GM21528 (cell line): ENCODE results near the gene TMEM154.

ENCODE experiments used
- ATAC-seq: cut with Tn5 transposase; IDR thresholded peaks from one replicate; pipeline ENCODE4 v1.9.1; 2021; ENCODE audit warnings: mild to moderate bottlenecking, moderate library complexity; ENCODE audit not compliant: unreplicated experiment, low FRiP score

The TMEM154 gene

GRCh38 chr4:152601156-152601555, 78.6 kb downstream of the TMEM154 start:
- ATAC-seq, result no peak

- no peak for ATAC-seq
Observed at GRCh38 chr4:152599636-152600035, 80.2 kb downstream of the TMEM154 start.

GRCh38 chr4:152599095-152599494, 80.7 kb downstream of the TMEM154 start:
- no peak for ATAC-seq

GRCh38 chr4:152598454-152598853, 81.3 kb downstream of the TMEM154 start:
- no peak for ATAC-seq

GRCh38 chr4:152594978-152595925, 84.5 kb downstream of the TMEM154 start:
- peak; percentile 85 for ATAC-seq

- no peak for ATAC-seq
Observed at GRCh38 chr4:152594057-152594456, 85.7 kb downstream of the TMEM154 start.

- no peak for ATAC-seq
Observed at GRCh38 chr4:152591876-152592275, 87.9 kb downstream of the TMEM154 start.

- ATAC-seq, result no peak
Observed at GRCh38 chr4:152591396-152591795, 88.4 kb downstream of the TMEM154 start.

GRCh38 chr4:152590179-152591031, 89.4 kb downstream of the TMEM154 start:
- no peak for ATAC-seq

- no peak for ATAC-seq
Observed at GRCh38 chr4:152588869-152589268, 90.9 kb downstream of the TMEM154 start.

- ATAC-seq, result no peak
Observed at GRCh38 chr4:152587127-152587526, 92.7 kb downstream of the TMEM154 start.

- no peak for ATAC-seq
Observed at GRCh38 chr4:152586668-152587067, 93.1 kb downstream of the TMEM154 start.

GRCh38 chr4:152585023-152585441, 94.8 kb downstream of the TMEM154 start:
- ATAC-seq, result peak; percentile 63

GRCh38 chr4:152581536-152582160, 98.1 kb downstream of the TMEM154 start:
- no peak for ATAC-seq

GRCh38 chr4:152579916-152580315, 99.9 kb downstream of the TMEM154 start:
- no peak for ATAC-seq

- ATAC-seq, result no peak
Observed at GRCh38 chr4:152579107-152579764, 100.6 kb downstream of the TMEM154 start.

GRCh38 chr4:152578670-152579069, 101.1 kb downstream of the TMEM154 start:
- ATAC-seq, result no peak

- ATAC-seq, result peak; percentile 74
Observed at GRCh38 chr4:152577708-152578396, 101.9 kb downstream of the TMEM154 start.

GRCh38 chr4:152575533-152575932, 104.3 kb downstream of the TMEM154 start:
- ATAC-seq, result no peak

- no peak for ATAC-seq
Observed at GRCh38 chr4:152573861-152574260, 105.9 kb downstream of the TMEM154 start.
